Activated CD4-positive, alpha-beta memory T cell treated with anti-CD3 and anti-CD28 coated beads, Interleukin-2, amount 10 ng/mL, durations not matched to agents 7 days and 5 days (primary cell): ENCODE data around the gene TMEM269. TPM values are rescaled to one million over a fixed set of nuclear protein-coding genes. Genes with fewer than 3 reads are reported as not detected.
A peak's percentile ranks its signal among the peaks of the same experiment; 100 is the strongest.
"Not testable (repeated sequence)": the region's sequence is repeated elsewhere in the genome, so short reads cannot be mapped to it uniquely, and the experiment has no call there.

Experiments
- CTCF ChIA-PET: fragments of 350-600 bp; sonication (Branson Sonifier 250); formaldehyde crosslinking; loops from one replicate; lab custom pipeline; 2021; ENCODE audit warnings: antibody characterized with exemption, inconsistent platforms; lab: Charles Lee
- POLR2A ChIA-PET: fragments of 350-600 bp; sonication (Branson Sonifier 250); formaldehyde crosslinking; loops from one replicate; lab custom pipeline; 2021; ENCODE audit warnings: antibody characterized with exemption; lab: Charles Lee
- DNase-seq: peaks from one replicate; pipeline ENCODE4 v3.0.0-alpha.2; 2020
- H3K27ac Mint-ChIP-seq: one replicate; pipeline ENCODE4 v1.8.0; 2021; ENCODE audit warnings: mild to moderate bottlenecking, mixed read lengths
- H3K27me3 Mint-ChIP-seq: one replicate; pipeline ENCODE4 v1.8.0; 2021; ENCODE audit warnings: mixed read lengths
- H3K36me3 Mint-ChIP-seq: one replicate; pipeline ENCODE4 v1.8.0; 2021; ENCODE audit warnings: low read depth, mixed read lengths
- H3K4me1 Mint-ChIP-seq: one replicate; pipeline ENCODE4 v1.8.0; 2021; ENCODE audit warnings: mixed read lengths
- H3K4me3 Mint-ChIP-seq: one replicate; pipeline ENCODE4 v1.8.0; 2021; ENCODE audit warnings: mild to moderate bottlenecking, mixed read lengths
- H3K9me3 Mint-ChIP-seq: one replicate; pipeline ENCODE4 v1.8.0; 2021; ENCODE audit warnings: mixed read lengths
- total RNA-seq, 2 experiments: library from RNA; stranded (reverse); gene quantifications; one replicate each; pipeline ENCODE4 v1.2.3, GENCODE V29; 2021

TMEM269 gene
- total RNA-seq, 2 experiments from 2014 or later, result not detected

DNA sequence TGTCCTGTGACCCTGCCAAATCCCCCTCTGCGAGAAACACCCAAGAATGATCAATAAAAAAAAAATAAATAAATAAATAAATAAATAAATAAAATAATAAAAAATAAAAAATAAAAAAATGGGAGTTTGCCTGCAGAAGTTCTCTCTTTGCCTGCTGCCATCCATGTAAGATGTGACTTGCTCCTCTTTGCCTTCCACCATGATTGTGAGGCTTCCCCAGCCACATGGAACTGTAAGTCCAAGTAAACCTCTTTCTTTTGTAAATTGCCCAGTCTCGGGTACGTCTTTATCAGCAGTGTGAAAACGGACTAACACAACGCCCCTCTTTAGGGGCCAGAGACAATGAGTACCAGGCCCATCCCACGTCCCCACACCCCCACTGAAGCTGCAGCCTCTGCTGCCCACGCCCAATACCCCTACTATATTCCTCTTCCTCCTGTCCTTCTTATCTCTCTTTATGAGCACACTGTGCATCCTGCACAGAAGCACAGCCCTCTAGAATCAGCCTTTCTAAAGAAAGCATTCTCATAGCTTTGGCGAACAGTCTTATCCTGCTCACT is 33.2 kb upstream of the TMEM269 start:
- H3K9me3 Mint-ChIP-seq, H3K27me3 Mint-ChIP-seq, H3K27ac Mint-ChIP-seq, H3K4me3 Mint-ChIP-seq, DNase-seq, H3K4me1 Mint-ChIP-seq: not testable (repeated sequence)
- H3K36me3 Mint-ChIP-seq, result peaks cover 62% of the 10 kb centered on the region
- POLR2A ChIA-PET, result interaction anchor here (2.6 kb wide), 1 partner anchor 15 kb away, joined by 9 read pairs; the partner anchor contains the start of genes C1orf50 and P3H1
- CTCF ChIA-PET, result interaction anchor here (1.3 kb wide), 1 partner anchor 95 kb away, joined by 3 read pairs; the partner anchor contains the start of gene ZNF691

- POLR2A ChIA-PET, result interaction anchor here (1.0 to 2.6 kb wide), 2 partner anchors 9 to 14 kb away, joined by 3 to 9 read pairs; partner anchors contain the start of genes C1orf50 and P3H1
- Mint-ChIP-seq H3K4me3 (no peak overlapping the region), H3K9me3 (no peaks in the 10 kb centered on the region), H3K4me1 (no peaks in the 10 kb centered on the region), H3K27me3 (no peaks in the 10 kb centered on the region), H3K36me3 (peaks cover 68% of the 10 kb centered on the region), H3K27ac (no peak overlapping the region)
- CTCF ChIA-PET, result interaction anchor here (0.9 to 1.3 kb wide), 4 partner anchors 14 to 94 kb away, joined by 3 to 4 read pairs (median 4); partner anchors contain the start of genes C1orf50, P3H1 and ZNF691
- DNase-seq, result no peak
Measured at GRCh38 chr1:42752284-42752683, 32.5 kb upstream of the TMEM269 start.

GRCh38 chr1:42753070-42753469 is 31.7 kb upstream of the TMEM269 start:
- H3K4me1 Mint-ChIP-seq, result no peaks in the 10 kb centered on the region
- H3K9me3 Mint-ChIP-seq, result no peaks in the 10 kb centered on the region
- H3K36me3 Mint-ChIP-seq, result peaks cover 70% of the 10 kb centered on the region
- no peak overlapping the region for H3K4me3 Mint-ChIP-seq
- ChIA-PET CTCF (interaction anchor here (0.9 to 1.2 kb wide), 3 partner anchors 13 to 25 kb away, joined by 3 to 4 read pairs (median 4); partner anchors contain the start of genes C1orf50 and P3H1), POLR2A (interaction anchor here (1.0 to 2.6 kb wide), 2 partner anchors 10 to 14 kb away, joined by 3 to 9 read pairs; partner anchors contain the start of genes C1orf50 and P3H1)
- H3K27ac Mint-ChIP-seq, result no peak overlapping the region
- no peaks in the 10 kb centered on the region for H3K27me3 Mint-ChIP-seq
- no peak for DNase-seq

- Mint-ChIP-seq H3K4me3 (no peak overlapping the region), H3K9me3 (no peaks in the 10 kb centered on the region), H3K27ac (no peak overlapping the region), H3K27me3 (no peaks in the 10 kb centered on the region), H3K4me1 (peaks cover under 1% of the 10 kb centered on the region), H3K36me3 (peaks cover 60% of the 10 kb centered on the region)
- POLR2A ChIA-PET, result interaction anchor here (0.6 to 3.2 kb wide), 2 partner anchors 10 to 192 kb away, joined by 3 to 16 read pairs; partner anchors contain the start of genes C1orf50 and P3H1
- CTCF ChIA-PET, result interaction anchor here (1.2 to 2.9 kb wide), 3 partner anchors 10 to 89 kb away, joined by 3 to 20 read pairs (median 6); partner anchors contain the start of genes C1orf50, P3H1 and ZNF691
- DNase-seq, result no peak
Measured at GRCh38 chr1:42756956-42757891, 27.6 kb upstream of the TMEM269 start.

- CTCF ChIA-PET, result interaction anchor here (1.2 to 2.9 kb wide), 3 partner anchors 9 to 89 kb away, joined by 3 to 20 read pairs (median 6); partner anchors contain the start of genes C1orf50, P3H1 and ZNF691
- Mint-ChIP-seq H3K36me3 (peaks cover 55% of the 10 kb centered on the region), H3K27me3 (no peaks in the 10 kb centered on the region)
Measured at GRCh38 chr1:42757892-42758275, 26.9 kb upstream of the TMEM269 start.

DNA sequence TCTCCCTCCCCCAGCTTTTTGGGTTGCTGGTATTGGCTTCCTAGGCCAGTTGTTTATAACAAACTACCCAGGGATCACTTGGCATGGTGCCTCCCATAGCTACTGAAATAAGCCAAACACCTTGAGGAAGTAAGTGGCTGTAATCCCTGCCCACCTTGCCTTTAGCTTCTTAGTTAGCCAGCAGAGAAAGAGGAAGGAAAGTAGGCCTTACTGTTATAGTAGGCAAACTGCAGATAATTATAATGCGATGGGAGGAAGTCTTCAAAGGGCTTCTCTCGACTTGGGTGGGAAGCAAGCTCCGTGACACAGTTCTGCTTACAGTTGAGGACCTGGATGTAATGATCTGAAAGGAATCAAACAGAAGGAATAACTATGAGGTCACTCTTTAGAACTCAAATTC is 26.1 kb upstream of the TMEM269 start:
- Mint-ChIP-seq H3K4me1 (peaks cover 4% of the 10 kb centered on the region), H3K36me3 (peaks cover 49% of the 10 kb centered on the region), H3K27me3 (no peaks in the 10 kb centered on the region), H3K4me3 (no peak overlapping the region), H3K9me3 (no peaks in the 10 kb centered on the region), H3K27ac (peak overlapping the region; percentile 6)
- CTCF ChIA-PET, result interaction anchor here (2.9 kb wide), 1 partner anchor 8 kb away, joined by 20 read pairs; the partner anchor contains the start of genes C1orf50 and P3H1
- DNase-seq, result no peak
- POLR2A ChIA-PET, result interaction anchor here (1.0 to 3.2 kb wide), 2 partner anchors 8 to 420 kb away, joined by 3 to 16 read pairs; partner anchors contain the start of genes C1orf50 and P3H1

More at GRCh38 chr1:42757892-42758275, 26.9 kb upstream of the TMEM269 start:
- POLR2A ChIA-PET, result interaction anchor here (0.6 to 3.2 kb wide), 2 partner anchors 9 to 191 kb away, joined by 3 to 16 read pairs; partner anchors contain the start of genes C1orf50 and P3H1
- H3K4me3 Mint-ChIP-seq, result no peak overlapping the region
- H3K4me1 Mint-ChIP-seq, result peaks cover 3% of the 10 kb centered on the region
- no peak for DNase-seq
- no peak overlapping the region for H3K27ac Mint-ChIP-seq
- no peaks in the 10 kb centered on the region for H3K9me3 Mint-ChIP-seq

DNA sequence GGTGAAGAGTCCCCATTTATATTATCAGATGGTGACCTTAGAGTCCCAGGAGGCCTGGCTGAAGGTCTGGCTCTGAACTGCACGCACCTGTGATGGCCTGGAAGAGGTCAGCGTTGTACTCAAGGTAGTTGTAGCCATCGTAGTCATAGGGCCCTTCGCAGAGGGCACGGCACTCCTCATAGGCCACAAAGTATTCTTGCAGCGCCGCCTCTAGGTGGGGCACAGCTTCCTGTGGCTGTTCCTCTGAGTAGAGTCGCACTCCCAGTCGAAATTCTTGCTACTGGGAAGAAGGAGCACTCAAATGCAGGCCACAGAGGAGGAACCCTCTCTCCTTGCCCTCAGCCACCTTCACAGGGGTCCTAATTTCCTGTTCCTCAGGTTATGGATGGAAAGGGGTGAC is 25.7 kb upstream of the TMEM269 start:
- ChIA-PET CTCF (interaction anchor here (2.9 kb wide), 1 partner anchor 8 kb away, joined by 20 read pairs; the partner anchor contains the start of genes C1orf50 and P3H1), POLR2A (interaction anchor here (1.0 to 3.2 kb wide), 2 partner anchors 8 to 421 kb away, joined by 3 to 16 read pairs; partner anchors contain the start of genes C1orf50 and P3H1)
- DNase-seq, result no peak
- H3K27me3 Mint-ChIP-seq, result no peaks in the 10 kb centered on the region
- H3K4me3 Mint-ChIP-seq, result no peak overlapping the region
- H3K9me3 Mint-ChIP-seq, result no peaks in the 10 kb centered on the region
- peaks cover 44% of the 10 kb centered on the region for H3K36me3 Mint-ChIP-seq
- peaks cover 5% of the 10 kb centered on the region for H3K4me1 Mint-ChIP-seq
- no peak overlapping the region for H3K27ac Mint-ChIP-seq

DNA sequence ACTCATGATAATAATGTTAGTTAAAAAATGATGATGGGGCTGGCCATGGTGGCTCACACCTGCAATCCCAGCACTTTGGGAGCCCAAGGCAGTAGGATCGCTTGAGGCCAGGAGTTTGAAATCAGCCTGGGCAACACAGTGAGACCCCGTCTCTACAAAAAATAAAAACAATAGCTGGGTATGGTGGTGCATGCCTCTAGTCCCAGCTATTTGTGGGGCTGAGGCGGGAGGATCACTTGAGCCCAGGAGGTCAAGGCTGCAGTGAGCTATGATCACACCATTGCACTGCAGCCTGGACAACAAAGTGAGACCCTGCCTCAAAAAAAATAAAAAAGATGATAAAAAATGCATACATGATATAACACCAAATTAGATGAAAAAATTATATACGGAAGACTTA is 23.2 kb upstream of the TMEM269 start:
- Mint-ChIP-seq H3K9me3 (no peaks in the 10 kb centered on the region), H3K4me3 (no peak overlapping the region), H3K27me3 (no peaks in the 10 kb centered on the region), H3K27ac (no peak overlapping the region), H3K4me1 (peaks cover 5% of the 10 kb centered on the region), H3K36me3 (peaks cover 29% of the 10 kb centered on the region)
- POLR2A ChIA-PET, result no interaction called here
- CTCF ChIA-PET, result interaction anchor here (1.1 kb wide), 1 partner anchor 17 kb away, joined by 3 read pairs; no protein-coding TSS in a partner anchor
- no peak for DNase-seq

GRCh38 chr1:42762269-42762668 is 22.5 kb upstream of the TMEM269 start:
- Mint-ChIP-seq H3K4me3 (no peak overlapping the region), H3K27ac (no peak overlapping the region), H3K4me1 (peaks cover 5% of the 10 kb centered on the region), H3K27me3 (no peaks in the 10 kb centered on the region), H3K36me3 (peaks cover 22% of the 10 kb centered on the region), H3K9me3 (no peaks in the 10 kb centered on the region)
- ChIA-PET CTCF (interaction anchor here (1.1 to 1.5 kb wide), 2 partner anchors 16 to 84 kb away, joined by 3 to 5 read pairs; partner anchors contain the start of gene ZNF691), POLR2A (no interaction called here)
- no peak for DNase-seq

DNA sequence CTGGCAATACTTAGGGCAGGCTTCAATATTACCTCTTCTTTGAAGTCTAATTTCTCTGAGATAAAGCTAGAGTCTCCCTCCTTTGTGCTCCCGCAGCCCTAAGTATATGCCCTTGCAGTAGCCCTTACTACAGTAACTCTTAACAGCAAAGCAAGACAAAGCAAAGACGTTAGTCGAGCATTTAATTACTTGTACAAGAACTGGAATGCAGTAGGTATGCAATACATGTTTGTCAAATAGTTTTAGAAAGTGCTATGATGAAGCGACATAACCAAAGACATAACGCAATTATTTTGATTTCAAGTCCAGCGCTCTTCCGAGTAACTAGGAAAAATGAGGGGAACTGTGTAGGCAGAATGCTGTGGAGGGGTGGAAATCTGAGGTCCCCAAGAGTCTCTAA is 19.5 kb upstream of the TMEM269 start:
- CTCF ChIA-PET, result interaction anchor here (1.5 to 3.1 kb wide), 3 partner anchors 51 to 107 kb away, joined by 8 to 16 read pairs (median 13); partner anchors contain the start of genes PPIH and YBX1
- DNase-seq, result no peak
- Mint-ChIP-seq H3K4me1 (peaks cover 31% of the 10 kb centered on the region), H3K4me3 (no peak overlapping the region), H3K27ac (no peak overlapping the region), H3K9me3 (no peaks in the 10 kb centered on the region), H3K27me3 (no peaks in the 10 kb centered on the region), H3K36me3 (peaks cover 18% of the 10 kb centered on the region)
- POLR2A ChIA-PET, result interaction anchor here (0.7 to 4.1 kb wide), 8 partner anchors 16 to 885 kb away, joined by 3 to 55 read pairs (median 15); partner anchors contain the start of genes ERMAP, KDM4A, PPIH and SVBP

DNA sequence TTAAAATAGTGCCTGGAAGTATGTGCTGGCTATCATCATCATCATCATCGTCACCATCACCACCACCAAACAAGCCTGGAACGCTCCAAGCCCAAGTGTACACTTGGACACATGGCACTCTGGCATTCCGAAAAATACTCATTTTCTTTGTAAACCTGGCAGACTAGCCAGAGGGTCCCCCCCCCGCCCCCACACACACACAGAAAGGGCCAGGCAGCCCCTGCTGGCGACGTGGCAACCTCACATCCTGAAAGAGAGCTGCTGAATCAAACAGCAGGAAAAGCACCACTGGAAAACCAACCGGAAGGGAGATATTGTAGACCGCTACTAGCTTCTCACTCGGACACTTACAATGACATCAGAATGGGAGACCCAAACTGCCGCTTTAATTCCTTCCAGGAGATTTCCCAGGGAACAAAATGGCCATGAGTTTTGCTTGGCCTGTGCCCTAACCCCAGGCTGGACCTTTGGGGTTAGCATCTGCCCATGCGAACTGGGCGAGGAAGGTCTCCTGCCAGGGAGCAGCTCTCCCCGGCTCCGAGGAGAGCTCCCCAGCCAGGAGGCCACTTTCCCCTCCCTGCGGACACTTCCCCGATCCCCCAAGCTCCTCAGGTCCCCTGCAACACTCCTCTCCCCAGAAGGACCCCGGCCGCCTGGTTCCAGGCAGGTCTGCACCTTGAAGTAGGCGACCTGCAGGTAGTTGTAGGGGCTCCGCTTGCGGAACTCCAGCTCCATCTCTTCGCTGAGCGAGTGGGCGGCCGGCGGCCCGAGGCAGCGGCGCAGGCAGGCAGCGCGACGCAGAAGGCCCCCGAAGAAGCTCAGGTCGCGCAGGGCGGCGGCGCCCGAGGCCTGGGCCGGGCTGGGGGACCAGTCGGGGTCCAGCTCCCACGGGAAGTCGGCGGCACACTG is 18.7 kb upstream of the TMEM269 start:
- no peak overlapping the region for H3K27ac Mint-ChIP-seq
- H3K4me1 Mint-ChIP-seq, result peaks cover 35% of the 10 kb centered on the region

More for the DNA sequence above, 18.7 kb upstream of the TMEM269 start:
- CTCF ChIA-PET, result interaction anchor here (0.6 to 3.8 kb wide), 22 partner anchors 8 to 1948 kb away, joined by 3 to 29 read pairs (median 5); partner anchors contain the start of genes CCDC30, CFAP57, EBNA1BP2 and PPIH
- Mint-ChIP-seq H3K9me3 (no peaks in the 10 kb centered on the region), H3K27me3 (no peaks in the 10 kb centered on the region), H3K4me3 (no peak overlapping the region), H3K36me3 (peaks cover 24% of the 10 kb centered on the region)
- POLR2A ChIA-PET, result interaction anchor here (0.6 to 4.1 kb wide), 42 partner anchors 8 to 884 kb away, joined by 3 to 55 read pairs (median 5); partner anchors contain the start of genes CFAP57, CLDN19, EBNA1BP2 and ELOVL1
- DNase-seq, result peak; percentile 31
